Measurements from ENCODE around the gene ISG20.

Gene ISG20

DNA sequence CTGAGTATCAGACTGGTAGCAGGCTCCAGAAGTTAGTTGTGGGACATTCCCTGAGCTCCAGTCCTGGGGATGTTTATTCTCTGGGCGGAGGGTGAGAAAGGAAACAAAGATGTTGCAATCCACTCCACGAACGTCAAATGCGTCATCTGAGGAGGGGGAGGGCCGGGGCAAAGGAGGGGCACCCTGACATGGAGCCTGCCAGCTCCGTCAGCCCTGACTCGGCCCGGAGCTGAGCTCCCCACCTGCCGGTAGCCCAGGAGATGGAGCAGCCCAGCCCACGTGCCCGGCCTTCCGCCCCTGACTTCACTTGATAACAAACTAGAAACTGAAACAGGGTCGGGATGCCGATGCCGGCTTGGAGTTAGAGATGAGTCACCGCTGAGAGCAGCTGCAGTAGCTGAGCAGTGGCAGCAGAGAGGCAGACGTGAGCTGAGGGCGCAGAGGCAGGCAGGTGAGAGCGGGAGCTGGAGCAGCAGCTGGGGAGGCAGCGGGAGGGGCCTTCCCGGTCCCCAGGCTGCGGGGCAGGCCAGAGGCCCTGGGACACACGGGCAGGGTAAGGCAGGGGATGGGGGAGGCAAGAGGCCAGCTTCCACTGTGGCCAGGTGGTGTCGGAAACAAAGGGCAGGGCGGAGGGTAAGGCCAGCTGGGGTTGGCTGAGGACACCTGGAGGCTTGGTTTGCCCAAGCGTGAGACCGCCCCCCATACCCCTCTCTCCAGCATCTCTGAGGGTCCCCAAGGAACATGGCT, at the start of gene ISG20:
Gene ISG20, plus strand, starts transcription at position 391 of the 747 bp plus-strand sequence. Its CDS starts 351 bp downstream, at position 742.
- DNase-seq, result peak in 12 of 14 donors; percentile 16 to 93 (median 60)

DNA sequence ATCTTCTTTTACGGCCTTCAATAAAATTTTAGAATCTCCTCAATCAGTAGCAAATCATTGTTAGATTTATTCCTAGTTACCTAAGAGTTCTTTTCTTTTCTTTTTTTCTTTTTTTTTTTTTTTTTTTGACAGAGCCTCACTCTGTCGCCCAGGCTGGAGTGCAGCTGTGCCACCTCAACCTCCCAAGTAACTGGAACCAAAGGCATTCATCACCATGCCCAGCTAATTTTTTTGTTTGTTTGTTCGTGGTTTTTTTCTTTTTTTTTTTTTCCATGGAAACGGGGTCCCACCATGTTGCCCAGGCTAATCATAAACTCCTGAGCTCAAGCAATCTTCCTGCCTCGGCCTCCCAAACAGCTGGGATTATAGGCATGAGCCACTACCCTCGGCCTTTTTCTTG, 48.1 kb upstream of the ISG20 start:
- DNase-seq, result no peak

DNA sequence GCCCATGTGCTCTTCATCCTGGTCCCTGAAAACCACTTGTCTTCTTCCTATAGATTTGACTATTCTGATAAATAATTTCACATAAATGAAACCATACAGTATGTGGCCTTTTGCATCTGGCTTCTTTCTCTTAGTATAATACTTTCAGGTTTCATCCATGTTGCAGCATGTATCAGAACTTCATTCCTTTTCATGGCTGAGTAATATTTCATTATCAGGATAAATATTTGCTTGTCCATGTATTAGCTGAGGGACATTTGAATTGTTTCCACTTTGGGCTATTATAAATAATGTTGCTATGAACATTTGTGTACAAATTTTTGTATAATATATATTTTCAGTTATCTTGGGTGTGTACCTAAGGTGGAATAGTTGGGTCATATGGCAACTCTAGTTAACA, 47.4 kb upstream of the ISG20 start:
- no peak for DNase-seq

DNA sequence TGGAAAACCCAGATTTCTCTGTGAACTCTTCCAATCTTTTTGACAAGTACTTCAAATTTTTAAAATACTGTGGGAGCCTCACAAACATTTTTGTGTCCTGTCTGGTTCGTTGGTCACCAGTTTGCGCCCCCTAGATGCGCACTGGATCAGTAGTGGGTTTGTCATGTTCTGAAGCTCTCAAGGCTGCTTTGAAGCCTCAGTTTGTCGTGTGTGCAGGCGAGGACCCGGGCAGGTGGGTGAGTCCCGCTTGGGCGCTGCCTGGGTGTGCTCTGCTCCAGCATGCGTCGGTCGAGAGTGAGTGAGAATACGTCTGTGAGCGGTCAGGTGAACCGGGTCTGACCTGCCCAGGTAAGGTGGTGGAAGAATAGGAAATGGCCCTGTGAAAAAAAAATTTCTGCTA, 34.9 kb upstream of the ISG20 start:
- no peak for DNase-seq

DNA sequence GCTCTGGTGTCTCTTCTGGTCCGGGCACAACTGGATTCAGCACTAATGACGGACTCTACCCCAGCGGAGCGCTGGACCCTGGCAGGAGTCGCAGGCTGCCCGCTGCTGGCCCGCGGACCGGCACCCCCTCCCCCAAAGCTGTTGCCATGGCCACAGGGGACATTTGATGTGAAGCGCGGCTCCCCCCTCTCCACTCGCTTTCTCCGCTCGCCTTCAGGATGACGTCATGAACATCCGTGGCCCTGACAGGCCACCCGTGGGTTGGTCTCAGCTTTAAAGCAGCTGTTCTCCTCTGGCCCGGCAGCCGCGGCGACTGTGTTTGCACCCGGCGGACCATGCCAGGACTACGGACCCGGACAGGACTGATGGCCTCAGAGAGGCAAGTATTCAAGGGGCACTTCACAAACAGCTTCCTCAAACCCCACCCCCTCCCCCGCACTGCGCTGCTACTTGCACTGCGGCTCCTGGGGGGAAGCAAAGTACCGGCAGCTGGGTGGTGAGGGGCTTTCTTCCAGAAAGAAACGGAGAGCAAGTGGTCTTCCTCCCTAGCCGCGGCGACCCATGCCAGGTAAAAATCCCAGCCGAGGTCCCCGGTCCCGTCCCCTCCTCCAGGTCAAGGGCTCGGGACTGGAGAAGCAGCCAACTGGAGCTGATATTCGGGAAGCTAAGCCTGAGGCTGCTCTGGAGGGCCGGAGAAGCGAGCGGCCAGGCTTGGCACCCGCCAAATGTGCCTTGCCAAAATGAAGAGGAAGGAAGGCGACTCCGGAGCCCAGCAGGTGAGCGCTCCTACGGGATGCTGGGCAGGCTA, 34.2 kb upstream of the ISG20 start:
- DNase-seq, result peak in 5 of 14 donors; percentile 18 to 71 (median 44)

DNA sequence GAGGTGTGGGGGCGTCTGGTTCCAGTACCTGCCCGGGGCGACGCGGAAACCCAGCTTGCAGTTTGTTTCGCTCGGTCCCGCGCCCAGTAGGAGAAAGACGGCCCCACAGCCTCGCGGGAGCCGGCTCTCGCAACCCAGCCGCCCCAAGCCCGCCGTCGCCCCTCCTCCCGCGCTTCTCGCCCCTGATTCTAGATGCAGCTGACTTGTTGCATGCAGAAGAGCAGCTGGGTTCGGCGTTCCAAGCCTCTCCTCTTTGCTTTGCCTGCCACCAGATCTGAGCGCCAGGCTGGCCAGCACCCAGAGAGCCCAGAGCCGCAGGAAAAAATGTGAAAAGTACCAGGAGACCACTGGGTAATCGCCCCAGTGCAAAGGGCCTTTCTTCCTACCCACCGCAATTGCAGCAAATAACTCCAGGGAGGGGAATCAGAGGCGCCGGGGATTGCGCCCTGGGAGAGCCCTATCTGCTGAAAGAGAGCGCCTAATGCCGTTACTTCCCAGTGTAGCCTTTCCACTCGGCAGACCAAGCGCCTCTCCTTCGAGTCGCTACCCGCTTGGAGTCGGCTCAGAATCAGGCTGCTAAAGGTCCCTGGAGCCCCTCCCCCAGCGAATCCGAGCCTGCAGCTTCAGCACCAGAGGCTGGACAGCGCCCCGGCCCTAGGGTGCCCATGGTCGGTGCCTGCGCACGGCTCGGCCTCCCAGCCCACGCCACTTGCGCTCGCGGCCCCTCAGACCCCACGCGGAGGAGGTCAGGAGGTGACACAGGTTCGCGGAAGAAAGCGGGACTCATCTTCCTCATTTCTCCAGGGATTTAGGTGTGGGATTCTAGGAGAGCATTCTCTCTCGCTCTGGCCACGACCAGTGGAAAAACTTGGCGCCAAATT, 33.4 kb upstream of the ISG20 start:
- DNase-seq, result peak in 4 of 14 donors; percentile 12 to 46 (median 38)

DNA sequence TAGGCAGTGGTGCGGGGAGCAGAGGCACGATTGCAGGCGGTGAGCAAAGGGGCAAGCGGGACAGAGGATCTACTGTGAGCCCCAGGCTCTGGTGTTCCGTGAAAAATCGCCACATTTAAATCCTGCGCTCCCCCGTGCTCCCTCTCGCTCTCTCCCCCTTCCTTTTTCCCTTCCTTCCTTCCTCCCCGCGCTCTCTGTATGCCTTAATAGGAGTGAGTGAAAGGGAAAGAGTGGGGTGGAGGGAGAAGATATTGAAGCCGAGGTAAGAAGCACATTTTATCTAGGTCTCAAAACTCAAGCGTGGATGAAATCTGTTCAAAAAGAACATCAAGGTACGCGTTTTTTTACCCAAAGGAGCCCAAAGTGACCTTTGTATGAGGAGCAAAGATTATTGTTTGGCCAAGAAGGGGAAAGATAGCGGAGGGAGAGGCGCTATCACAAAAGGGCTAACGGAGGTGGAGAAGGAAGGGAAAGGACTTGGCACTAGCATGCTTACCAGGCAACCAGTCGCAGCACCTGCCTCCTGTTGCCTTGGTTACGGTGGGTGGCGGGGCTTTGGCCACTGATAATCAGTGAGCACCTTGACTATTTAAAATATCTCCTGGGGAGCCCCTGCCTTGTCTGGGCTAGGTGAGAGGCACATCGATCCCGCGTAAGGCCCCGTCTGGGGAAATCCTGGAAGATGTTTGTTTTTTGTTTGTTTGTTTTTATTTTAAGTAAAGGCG, 32.6 kb upstream of the ISG20 start:
- peak in 1 of 14 donors; percentile 20 for DNase-seq

DNA sequence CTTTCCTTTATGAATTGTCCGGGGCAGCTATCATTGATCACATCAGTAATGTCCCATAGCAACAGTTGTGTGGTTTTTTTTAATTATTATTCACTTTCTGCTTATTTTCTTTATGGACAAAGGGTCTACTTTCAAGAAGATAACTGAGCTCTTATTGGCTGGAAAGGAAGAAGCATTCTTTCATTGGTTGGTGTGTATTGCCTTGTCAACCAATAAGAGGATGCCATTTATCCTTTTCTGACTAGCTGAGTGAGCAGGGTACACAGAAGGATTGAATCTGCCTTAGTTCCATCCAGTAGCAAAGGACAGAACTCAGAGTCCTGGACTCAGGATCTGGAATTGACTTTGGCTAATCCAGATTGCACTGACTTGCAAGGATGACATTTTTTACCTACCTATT, 30.9 kb upstream of the ISG20 start:
- no peak for DNase-seq

DNA sequence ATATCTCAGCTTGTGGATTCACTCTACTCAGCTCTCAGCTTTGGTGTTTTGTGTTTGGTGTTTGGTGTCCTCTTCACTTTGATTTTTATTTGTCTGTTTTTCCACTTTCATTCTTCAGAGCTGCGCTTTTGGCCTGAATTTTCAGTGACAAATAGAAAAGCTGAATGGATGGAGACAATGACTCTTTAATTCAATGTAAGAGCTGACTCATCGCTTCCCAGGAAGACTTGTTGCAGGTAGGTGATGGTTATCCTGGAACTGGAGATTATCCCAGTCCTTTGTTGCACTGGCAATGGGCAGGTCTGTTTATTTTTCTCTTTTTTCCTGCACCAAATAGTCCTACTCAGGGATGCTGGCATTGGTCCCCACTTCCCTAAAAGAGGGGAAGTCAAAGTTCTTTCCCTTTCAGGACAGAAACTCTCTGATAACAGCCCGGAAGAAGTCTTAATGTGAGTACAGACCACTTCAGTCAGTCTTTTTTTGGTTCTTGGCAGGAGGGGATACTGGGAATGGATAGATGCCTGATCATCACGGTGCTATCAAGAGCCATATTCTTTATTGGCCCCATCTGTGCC, 30.1 kb upstream of the ISG20 start:
- no peak for DNase-seq

DNA sequence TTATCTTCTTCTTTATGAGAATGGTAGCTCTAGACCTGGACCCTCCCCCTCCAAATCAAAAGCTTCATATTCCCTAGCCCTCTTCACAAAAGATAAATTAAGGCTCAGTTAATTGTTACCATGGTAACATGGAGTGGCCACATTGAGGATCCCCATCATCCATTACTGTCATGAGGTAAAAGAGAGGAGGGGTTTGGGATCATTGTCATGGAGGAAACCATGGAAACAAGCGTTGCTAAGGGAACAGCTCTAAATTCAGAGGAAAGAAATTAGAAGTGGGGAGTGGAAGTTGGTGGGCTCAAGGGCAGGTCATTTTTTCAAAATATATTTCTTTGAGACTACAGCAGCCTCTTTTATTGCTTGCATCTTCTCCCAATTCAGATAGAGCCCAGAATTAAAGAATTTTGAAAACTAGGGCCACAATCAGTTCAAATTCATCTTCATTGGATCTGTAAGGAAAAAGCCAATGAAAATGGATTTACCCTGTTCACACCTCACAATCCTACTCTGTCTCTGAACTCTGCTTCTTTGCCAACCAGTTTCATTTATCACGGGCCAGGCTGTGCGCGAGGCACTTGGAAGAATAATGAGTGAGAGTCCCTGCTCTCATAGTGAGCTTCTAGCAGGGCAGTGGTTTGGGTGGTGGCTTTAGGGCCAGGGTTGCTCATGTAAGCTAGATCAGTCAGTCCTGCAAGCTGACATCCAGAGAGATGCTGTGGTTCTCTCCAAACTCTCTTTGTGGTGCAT, 29.3 kb upstream of the ISG20 start:
- DNase-seq, result no peak

DNA sequence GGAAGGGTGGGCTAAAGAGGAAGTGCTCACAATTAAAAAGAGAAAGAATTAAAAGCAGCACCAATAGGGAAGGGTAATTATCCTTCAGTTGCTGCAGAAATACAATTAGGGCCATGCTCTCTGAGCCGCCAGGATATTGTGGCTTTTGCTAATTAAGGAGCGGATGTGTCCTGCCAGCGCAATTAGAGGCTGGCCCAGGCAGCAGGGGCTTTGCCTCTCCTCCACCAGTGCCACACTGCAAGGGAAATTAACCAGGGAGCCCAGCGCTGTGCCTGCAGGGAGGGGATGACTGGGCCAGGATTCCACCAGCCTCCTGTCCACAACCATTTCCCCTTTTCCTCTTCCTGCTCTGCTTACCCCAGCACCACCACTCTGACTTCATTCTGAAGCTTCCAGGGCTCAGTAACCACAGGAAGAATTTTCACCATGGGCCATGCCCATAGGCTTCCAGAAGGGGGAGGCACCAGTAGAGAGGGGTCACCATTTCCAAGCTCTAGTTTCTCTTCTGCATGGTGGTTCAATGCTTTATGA, 28.1 kb upstream of the ISG20 start:
- DNase-seq, result no peak

DNA sequence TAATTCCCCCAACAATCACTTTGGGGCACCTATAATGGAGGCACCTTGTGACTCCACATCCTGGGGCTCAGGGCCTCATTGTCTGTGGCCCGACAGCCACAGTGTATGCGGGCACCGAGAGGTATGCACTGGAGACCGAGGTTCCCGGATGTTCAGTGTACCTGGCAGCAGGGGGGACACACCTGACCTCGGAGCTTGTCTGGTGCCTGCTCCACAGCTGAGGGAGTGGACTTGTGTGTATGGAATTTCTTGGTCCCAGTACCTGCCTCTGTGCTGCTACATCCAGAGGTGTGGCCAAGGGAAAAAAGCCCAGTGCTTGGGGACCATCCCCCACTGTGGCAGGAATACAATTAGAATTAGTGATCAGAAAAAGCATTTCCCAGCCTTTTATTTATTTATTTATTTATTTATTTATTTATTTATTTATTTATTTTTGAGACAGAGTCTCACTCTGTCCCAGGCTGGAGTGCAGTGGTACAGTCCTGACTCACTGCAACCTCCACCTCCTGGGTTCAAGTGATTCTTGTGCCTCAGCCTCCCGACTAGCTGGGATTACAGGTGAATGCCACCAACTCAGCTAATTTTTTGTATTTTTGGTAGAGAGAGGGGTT, 26.5 kb upstream of the ISG20 start:
- DNase-seq, result no peak

DNA sequence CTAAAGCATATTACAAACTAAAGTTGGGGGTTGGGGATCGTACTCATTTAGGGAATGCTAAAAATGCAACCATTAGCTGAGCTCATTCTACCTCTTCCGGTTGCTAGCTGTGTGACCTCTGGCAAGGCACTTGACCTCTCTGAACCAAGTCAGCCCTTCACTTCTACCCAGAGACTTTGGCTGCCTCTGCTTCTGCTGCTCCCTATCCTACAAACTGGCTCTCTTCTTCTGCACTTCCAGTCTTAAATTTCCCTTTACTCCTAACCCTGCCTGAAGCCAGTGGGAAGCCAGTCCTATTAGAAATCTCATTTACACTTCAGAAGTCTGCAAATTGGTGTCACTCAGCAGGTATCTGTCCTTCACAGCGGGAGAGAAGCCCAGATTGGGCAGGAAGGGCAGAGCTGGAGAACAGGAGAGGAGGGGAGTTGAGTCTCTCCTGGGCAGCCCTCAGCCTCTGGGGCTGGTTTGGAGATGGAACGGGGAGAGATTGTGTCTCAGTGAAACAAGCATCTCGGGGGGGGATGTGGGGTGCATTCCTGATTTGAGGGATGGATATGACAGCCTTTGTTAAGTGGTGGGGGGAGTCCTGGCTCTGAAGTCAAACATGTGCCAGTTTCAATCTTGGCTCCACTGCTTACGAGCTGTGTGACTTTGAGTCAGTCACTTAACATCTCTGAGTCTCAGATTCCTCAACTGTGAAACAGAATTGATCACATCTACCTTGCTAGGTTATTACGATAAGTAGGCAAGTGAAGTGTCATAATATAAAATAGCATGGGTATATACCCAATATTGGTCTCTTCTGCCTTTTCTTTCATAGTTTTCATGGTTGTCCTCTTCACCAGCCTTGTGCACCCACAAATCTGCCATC, 25.5 kb upstream of the ISG20 start:
- no peak for DNase-seq

DNA sequence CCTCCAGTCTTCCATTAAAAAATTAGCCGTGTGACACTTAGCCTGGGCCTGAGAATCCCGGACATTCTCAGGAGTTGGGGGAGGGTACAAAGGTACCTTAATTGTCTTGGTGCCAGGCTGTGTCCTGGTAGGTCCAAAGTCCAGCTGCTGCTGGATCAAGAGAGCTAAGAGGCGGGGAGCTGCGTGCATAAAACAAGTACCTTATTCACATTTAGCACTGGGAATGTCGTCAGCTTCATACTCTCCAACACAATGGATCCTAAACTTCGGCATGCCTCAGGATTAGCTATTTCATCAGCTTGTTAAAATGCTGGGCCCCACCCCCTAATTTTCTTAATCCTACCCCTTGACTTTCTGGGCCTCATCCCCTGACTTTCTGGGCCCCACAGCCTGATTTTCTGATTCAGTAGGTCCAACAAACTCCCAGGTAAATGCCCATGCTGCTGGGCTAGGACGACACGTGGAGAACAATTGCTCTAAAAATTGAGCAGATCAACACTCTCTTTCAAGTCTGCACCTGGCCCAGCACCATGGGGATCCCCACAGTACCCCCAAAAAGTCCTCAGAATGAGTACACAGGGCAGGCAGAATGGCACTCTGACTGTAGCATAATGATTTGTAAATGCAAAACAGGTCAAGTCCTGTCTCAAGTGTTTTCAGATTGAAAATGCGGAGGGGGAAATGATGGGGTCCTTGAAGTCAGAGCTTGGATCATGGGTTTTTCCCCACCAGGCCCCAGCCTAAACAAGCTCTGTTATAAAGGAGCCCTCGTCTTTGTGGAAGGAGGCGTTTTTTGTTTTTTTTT, 23.3 kb upstream of the ISG20 start:
- no peak for DNase-seq

DNA sequence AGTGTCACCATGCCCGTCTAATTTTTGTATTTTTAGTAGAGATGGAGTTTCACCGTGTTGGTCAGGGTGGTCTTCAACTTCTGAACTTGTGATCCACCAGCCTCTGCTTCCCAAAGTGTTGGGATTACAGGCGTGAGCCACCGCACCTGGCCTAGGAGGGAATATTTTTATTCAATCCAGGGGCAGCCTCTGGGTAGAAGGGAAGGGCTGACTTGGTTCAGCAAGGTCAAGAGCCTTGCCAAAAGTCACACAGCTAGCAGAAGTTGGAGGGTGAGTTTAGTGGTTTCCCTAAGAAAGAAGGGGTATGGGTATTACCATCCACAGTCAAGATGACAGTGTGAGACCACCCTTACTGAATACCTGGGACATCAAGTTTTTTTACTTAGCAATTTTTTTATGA, 22.6 kb upstream of the ISG20 start:
- DNase-seq, result no peak

DNA sequence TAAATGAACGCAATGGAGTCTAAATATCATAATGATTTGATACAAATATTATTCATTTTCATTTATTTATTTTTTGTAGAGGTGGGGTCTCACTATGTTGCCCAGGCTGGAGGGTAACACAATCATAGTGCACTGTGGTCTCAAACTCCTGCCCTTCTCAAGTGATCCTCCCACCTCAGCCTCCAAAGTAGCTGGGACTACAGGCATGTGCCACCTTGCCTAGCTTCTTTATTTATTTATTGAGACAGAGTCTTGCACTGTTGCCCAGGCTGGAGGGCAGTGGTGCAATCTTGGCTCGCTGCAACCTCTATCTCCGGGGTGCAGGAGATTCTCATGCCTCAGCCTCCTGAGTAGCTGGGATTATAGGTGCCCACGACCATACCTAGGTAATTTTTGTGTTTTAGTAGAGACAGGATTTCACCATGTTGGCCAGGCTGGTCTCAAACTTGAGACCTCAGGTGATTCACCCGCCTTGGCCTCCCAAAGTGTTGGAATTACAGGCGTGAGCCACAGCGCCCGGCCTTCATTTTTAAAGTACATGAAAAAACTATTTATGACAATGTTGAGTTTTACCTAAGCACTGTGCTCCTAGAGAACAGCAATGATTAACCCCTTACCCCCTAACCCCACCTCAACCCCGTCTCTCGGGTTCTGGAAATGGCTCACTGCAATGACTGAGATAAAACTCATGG, 21.6 kb upstream of the ISG20 start:
- no peak for DNase-seq

DNA sequence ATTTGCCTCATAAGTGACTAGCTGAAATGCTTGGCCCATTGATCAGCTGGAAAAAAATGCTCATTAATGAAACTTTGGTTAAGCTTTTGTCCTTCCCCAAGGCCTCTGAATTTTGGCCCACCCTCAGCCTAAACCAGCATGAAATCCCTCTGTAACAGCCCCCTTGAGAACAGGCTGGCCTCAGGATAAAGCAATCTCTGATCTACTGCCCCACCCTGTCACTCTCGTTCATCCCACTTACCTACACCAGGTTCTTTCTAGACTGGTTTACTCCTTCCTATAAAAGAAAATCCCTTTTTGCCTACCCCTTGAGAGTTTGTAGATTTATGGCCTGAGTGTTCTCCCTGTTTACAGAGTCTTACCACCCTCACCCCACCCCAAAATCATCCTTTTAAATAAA, 21.0 kb upstream of the ISG20 start:
- no peak for DNase-seq

DNA sequence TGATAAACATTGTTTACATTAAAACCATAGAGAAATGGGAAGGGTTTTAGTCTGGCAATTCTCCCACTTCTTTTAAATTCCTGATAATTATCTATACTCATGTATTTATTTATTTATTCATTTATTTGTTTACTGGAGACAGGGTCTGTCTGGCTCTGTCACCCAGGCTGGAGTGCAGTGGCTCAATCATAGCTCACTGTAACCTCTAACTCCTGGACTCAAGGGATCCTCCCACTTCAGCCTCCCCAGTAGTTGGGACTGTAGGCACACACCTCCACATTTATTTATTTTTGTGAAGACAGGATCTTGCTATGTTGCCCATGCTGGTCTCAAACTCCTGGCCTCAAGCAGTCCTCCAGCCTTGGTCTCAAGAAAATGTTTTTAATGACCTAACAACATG, 20.1 kb upstream of the ISG20 start:
- no peak for DNase-seq
